Lower leg skin (tissue), 4 donors: ENCODE results near the gene CPVL. TPM values are rescaled to one million over a fixed set of nuclear protein-coding genes. Genes with fewer than 3 reads are reported as not detected.

Source experiments
- DNase-seq, 2 donors: peaks; one replicate each; pipeline ENCODE4 v3.0.0-alpha.2; 2019; ENCODE audit warnings: low spot score in 2 of 2
- H3K4me3 ChIP-seq: fragments of 200-600 bp; sonication (generic); 2 replicates; pipeline ENCODE4 v1.5.1; 2017; ENCODE audit warnings: mild to moderate bottlenecking, low read depth; ENCODE audit not compliant: poor library complexity, severe bottlenecking
- POLR2A ChIP-seq, 2 donors: fragments of 450-650 bp; IDR thresholded peaks; one replicate each; pipeline ENCODE4 v1.6.1; 2016 to 2017; ENCODE audit warnings: antibody characterized with exemption in 2 of 2, mild to moderate bottlenecking in 1 of 2, moderate library complexity in 1 of 2
- WGBS, 2 donors: methylation state at CpG; one replicate each; pipeline ENCODE4 v1.1.5; 2018; 5-methylcytosine and 5-hydroxymethylcytosine counted together
- intact Hi-C: fragments of 100-400 bp; cut with DNase I; formaldehyde crosslinking; loops from one replicate; pipeline ENCODE4 v1.15.0; 2023; ENCODE audit warnings: low total_unique reads
- total RNA-seq, 4 donors: library from RNA; depleted of rRNA; stranded (reverse); fragments of >200 nt; gene quantifications; one replicate each; pipeline ENCODE4 v1.1.0, GENCODE V29; 2016
- TF ChIP-seq, protein P1 (sequence below), 3 donors: fragments of 450-650 bp; IDR thresholded peaks; one replicate each; pipeline ENCODE4 v1.5.1; 2016; ENCODE audit warnings: antibody characterized with exemption in 3 of 3, mild to moderate bottlenecking in 3 of 3, moderate library complexity in 2 of 3

Gene CPVL
- total RNA-seq, 4 donors from 2014 or later: 8.8 to 17.5 (median 12.6) TPM

DNA sequence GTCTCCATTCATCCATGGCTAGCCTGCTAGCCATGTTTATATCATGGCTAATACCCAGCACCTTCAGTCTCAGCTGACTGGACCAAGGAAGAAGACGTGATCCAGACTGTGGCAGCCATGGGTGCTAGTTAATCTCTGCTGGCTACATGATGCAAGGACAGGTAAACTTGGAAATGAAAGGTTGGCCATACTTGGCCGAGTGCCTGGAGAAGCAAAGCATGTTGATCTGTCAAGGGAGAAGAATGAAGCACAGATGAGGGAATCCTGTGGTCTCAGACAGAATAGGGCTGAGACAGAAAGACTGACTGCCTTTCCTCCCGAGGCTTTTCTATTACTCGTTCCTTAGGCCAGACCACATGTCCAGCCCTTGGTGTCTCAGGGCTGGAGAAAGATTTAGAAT is 41.1 kb downstream of the CPVL start:
- TF ChIP-seq, protein P1, sequence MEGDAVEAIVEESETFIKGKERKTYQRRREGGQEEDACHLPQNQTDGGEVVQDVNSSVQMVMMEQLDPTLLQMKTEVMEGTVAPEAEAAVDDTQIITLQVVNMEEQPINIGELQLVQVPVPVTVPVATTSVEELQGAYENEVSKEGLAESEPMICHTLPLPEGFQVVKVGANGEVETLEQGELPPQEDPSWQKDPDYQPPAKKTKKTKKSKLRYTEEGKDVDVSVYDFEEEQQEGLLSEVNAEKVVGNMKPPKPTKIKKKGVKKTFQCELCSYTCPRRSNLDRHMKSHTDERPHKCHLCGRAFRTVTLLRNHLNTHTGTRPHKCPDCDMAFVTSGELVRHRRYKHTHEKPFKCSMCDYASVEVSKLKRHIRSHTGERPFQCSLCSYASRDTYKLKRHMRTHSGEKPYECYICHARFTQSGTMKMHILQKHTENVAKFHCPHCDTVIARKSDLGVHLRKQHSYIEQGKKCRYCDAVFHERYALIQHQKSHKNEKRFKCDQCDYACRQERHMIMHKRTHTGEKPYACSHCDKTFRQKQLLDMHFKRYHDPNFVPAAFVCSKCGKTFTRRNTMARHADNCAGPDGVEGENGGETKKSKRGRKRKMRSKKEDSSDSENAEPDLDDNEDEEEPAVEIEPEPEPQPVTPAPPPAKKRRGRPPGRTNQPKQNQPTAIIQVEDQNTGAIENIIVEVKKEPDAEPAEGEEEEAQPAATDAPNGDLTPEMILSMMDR (IDR thresholded peaks at IDR 0.05): no peak
- 80 to 83% methylated on average over 4 of the region's 4 CpGs for WGBS, 2 donors
- no peak overlapping the region for H3K4me3 ChIP-seq
- intact Hi-C loops: loop anchor here (2.0 kb wide), 1 partner anchor 180 kb away; no protein-coding TSS in a partner anchor
- no peak for DNase-seq

DNA sequence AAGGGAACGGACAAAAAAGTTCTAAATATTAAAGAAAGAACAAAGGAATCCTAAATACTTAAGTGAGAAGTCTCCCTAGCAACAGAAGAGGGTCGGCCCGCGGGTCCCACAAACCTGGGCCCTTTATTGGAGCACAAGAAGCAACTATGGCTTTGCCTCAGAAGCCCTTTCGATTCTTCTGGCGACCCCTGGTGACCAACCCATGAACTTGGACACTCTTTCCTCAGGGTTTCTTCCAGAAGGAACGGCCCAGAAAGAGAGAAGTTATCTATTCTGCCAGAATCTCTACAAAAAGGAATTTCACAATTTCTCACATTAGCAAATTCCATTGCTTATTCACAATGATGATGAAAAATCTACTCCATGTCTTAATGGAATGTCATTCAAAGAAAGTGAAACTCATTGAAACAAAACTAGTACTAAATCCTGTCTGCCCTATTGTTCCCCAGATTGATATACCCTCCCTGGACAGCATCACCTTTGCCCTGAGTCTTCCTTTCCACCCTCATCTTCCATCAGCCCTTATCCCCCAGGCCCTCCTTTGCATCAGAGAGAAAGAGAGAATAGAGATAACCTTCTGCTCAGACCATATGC is 43.7 kb downstream of the CPVL start:
- H3K4me3 ChIP-seq: no peak overlapping the region
- TF ChIP-seq, protein P1 (IDR thresholded peaks at IDR 0.05): no peak
- TF ChIP-seq POLR2A (IDR thresholded peaks at IDR 0.05): no peak
- WGBS, 2 donors: 22% methylated on average over 7 of the region's 7 CpGs
- intact Hi-C loops: no loop called here
- peak; percentile 60 to 89 for DNase-seq

DNA sequence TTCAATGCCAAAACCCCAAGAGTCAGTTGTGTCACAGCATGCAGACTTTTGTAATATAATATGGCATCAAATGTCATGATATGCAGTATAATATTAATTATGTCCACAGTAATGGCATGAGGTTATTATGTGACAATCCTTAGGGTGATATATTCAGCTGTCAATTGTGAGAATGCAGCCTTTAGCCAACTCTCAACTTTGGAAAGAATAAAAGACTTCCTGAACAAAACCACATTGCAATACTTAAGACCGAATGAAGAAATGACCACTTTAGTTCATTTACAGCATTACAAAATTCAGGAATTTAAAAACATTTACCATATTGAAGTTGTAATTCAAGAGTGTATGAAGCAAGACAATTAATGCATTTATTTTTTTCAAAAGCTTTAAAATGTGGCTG is 45.4 kb downstream of the CPVL start:
- no peak for DNase-seq
- 53 to 65% methylated on average over 1 of the region's 1 CpG for WGBS, 2 donors
- no peak for TF ChIP-seq POLR2A (IDR thresholded peaks at IDR 0.05)
- TF ChIP-seq, protein P1 (IDR thresholded peaks at IDR 0.05): no peak
- intact Hi-C loops: no loop called here
- no peak overlapping the region for H3K4me3 ChIP-seq

DNA sequence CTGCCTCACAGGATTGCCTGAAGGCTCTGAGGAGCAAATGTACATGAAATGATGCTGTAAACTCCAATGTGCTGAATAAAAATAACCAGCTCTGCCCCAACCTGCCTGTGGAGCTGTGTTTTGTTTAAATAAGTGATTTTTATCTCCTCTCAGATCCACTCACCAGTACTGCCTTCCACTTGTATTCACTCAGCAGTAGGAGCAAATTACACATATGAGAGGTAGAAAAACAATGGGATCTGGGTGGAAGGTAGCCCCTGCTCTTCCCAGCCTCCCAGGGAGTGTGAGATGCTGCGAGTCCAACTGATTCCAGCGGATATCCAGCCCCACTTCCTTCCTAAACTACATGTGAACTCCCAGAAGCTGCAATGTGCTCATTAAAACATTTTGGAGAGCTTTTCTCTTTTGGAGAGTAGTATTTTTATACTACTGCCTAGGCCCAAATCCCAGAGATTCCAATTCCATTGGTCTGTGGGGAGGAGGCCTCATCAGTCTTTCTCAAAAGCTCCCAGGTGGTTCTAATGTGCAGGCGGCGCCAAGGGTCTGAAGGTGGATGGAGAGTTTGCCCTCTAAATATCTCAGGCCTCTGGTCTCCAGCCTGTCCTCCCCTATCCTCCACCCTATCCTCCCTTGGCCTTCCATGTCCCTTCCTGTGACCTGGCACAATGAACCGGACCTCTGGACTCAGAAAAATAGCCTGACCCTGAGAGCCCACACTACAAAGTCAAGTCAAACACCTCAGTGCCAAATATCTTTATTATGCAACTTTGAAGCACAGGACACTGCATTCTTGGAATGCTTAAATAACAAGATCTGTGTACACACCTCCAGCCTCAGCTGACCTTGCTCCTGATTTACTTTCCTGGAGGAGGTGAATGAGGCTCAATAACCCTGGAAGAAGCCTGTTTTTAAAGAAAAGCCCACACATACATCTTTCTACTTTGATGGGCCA is 46.2 kb downstream of the CPVL start:
- TF ChIP-seq POLR2A (IDR thresholded peaks at IDR 0.05): no peak
- TF ChIP-seq, protein P1 (IDR thresholded peaks at IDR 0.05): no peak
- H3K4me3 ChIP-seq: no peak overlapping the region
- WGBS, 2 donors: 79 to 90% methylated on average over 5 of the region's 5 CpGs
- no peak for DNase-seq
- intact Hi-C loops: no loop called here

DNA sequence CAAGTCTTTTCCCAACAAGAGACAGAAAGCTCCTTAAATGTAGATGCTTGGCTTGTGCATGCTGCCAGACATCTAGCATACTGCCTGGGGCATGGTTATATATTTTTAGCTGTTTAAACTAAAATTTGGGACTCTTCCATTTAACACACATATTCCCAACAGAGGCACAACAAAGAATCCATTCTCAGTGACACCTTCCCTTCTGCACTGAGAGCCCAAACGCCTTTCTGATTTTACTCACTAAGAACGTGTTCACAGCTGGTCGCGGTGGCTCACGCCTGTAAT is 49.9 kb downstream of the CPVL start:
- TF ChIP-seq, protein P1 (IDR thresholded peaks at IDR 0.05): no peak
- no peak for TF ChIP-seq POLR2A (IDR thresholded peaks at IDR 0.05)
- WGBS, 2 donors: 83 to 92% methylated on average over 5 of the region's 5 CpGs
- intact Hi-C loops: no loop called here

More for the DNA sequence above, 49.9 kb downstream of the CPVL start:
- no peak overlapping the region for H3K4me3 ChIP-seq
- DNase-seq: no peak
